HepG2 (cell line): Measurements from ENCODE around the gene SERPINA3. TPM values are rescaled to one million over a fixed set of nuclear protein-coding genes. Genes with fewer than 3 reads are reported as not detected.
A peak's percentile ranks its signal among the peaks of the same experiment; 100 is the strongest.

ENCODE experiments used
- CENPT ChIP-seq: sonication (generic); formaldehyde crosslinking; IDR thresholded peaks from 2 replicates; pipeline ENCODE4 v1.8.0; 2022; ENCODE audit warnings: low read depth, mild to moderate bottlenecking, moderate library complexity, missing genetic modification reagents
- DNMT3B ChIP-seq: conservative IDR thresholded peaks from 2 replicates; pipeline ENCODE4 v1.6.1; 2016; ENCODE audit warnings: missing biosample characterization, control low read depth
- E2F5 ChIP-seq: sonication (generic); formaldehyde crosslinking; conservative IDR thresholded peaks from 2 replicates; pipeline ENCODE4 v1.4.0; 2020; ENCODE audit warnings: missing genetic modification reagents
- HIVEP1 ChIP-seq: sonication (generic); formaldehyde crosslinking; IDR thresholded peaks from 2 replicates; pipeline ENCODE4 v1.4.0; 2020; ENCODE audit warnings: mild to moderate bottlenecking, missing genetic modification reagents
- HOXA3 ChIP-seq: sonication (generic); formaldehyde crosslinking; IDR thresholded peaks from 2 replicates; pipeline ENCODE4 v1.5.0; 2020; ENCODE audit warnings: missing genetic modification reagents
- KMT2A ChIP-seq: sonication (generic); formaldehyde crosslinking; IDR thresholded peaks from 2 replicates; pipeline ENCODE4 v1.4.0; 2020; ENCODE audit warnings: missing genetic modification reagents
- MYPOP ChIP-seq: sonication (generic); formaldehyde crosslinking; IDR thresholded peaks from 2 replicates; pipeline ENCODE4 v1.8.1; 2023; ENCODE audit warnings: mild to moderate bottlenecking, moderate library complexity, missing genetic modification reagents
- NAIF1 ChIP-seq: sonication (generic); formaldehyde crosslinking; IDR thresholded peaks from 2 replicates; pipeline ENCODE4 v1.5.0; 2020; ENCODE audit warnings: mild to moderate bottlenecking, missing genetic modification reagents, borderline replicate concordance
- NCOA2 ChIP-seq: sonication (generic); formaldehyde crosslinking; IDR thresholded peaks from 2 replicates; pipeline ENCODE4 v1.8.0; 2022; ENCODE audit warnings: inconsistent platforms
- NFYC ChIP-seq: IDR thresholded peaks from 2 replicates; pipeline ENCODE4 v1.6.1; 2016; ENCODE audit warnings: missing genetic modification reagents, missing compliant biosample characterization
- PRDM15 ChIP-seq: sonication (generic); formaldehyde crosslinking; IDR thresholded peaks from 2 replicates; pipeline ENCODE4 v1.4.0; 2020; ENCODE audit warnings: missing genetic modification reagents
- REST ChIP-seq, 2 experiments: IDR thresholded peaks; 2 replicates each; pipeline ENCODE4 v1.6.1; 2011 to 2012; ENCODE audit warnings: low read length in 2 of 2, borderline replicate concordance in 1 of 2, low read depth in 1 of 2, mild to moderate bottlenecking in 1 of 2, moderate library complexity in 1 of 2
- SNAI1 ChIP-seq: sonication (generic); formaldehyde crosslinking; IDR thresholded peaks from 2 replicates; pipeline ENCODE4 v1.5.0; 2020; ENCODE audit warnings: mild to moderate bottlenecking, missing genetic modification reagents, borderline replicate concordance
- XRCC5 ChIP-seq: fragments of 200-400 bp; formaldehyde crosslinking; optimal IDR thresholded peaks from 2 replicates; pipeline ENCODE3; 2017; ENCODE audit warnings: mild to moderate bottlenecking, low read length
- ZBTB43 ChIP-seq: sonication (generic); formaldehyde crosslinking; conservative IDR thresholded peaks from 2 replicates; pipeline ENCODE4 v1.4.0; 2020; ENCODE audit warnings: missing genetic modification reagents
- ZNF101 ChIP-seq: sonication (generic); formaldehyde crosslinking; IDR thresholded peaks from 2 replicates; pipeline ENCODE4 v1.4.0; 2020; ENCODE audit warnings: mild to moderate bottlenecking, low read depth, missing genetic modification reagents, borderline replicate concordance
- ZNF143 ChIP-seq: sonication (generic); formaldehyde crosslinking; IDR thresholded peaks from 2 replicates; pipeline ENCODE4 v1.4.0; 2020; ENCODE audit warnings: missing genetic modification reagents
- ZNF367 ChIP-seq: sonication (generic); formaldehyde crosslinking; IDR thresholded peaks from 2 replicates; pipeline ENCODE4 v1.4.0; 2020; ENCODE audit warnings: missing genetic modification reagents, borderline replicate concordance
- ZNF660 ChIP-seq: sonication (generic); formaldehyde crosslinking; IDR thresholded peaks from 2 replicates; pipeline ENCODE4 v1.5.1; 2020; ENCODE audit warnings: mild to moderate bottlenecking, low read depth, missing genetic modification reagents, borderline replicate concordance
- ZNF768 ChIP-seq: sonication (generic); formaldehyde crosslinking; IDR thresholded peaks from 2 replicates; pipeline ENCODE4 v1.4.0; 2020; ENCODE audit warnings: missing genetic modification reagents
- ZNF792 ChIP-seq: IDR thresholded peaks from 2 replicates; pipeline ENCODE4 v1.6.1; 2016
- ZSCAN25 ChIP-seq: sonication (generic); formaldehyde crosslinking; IDR thresholded peaks from 2 replicates; pipeline ENCODE4 v1.8.0; 2022; ENCODE audit warnings: mild to moderate bottlenecking, missing genetic modification reagents
- polyA plus RNA-seq, 8 experiments: library from polyadenylated mRNA; depleted of rRNA in 3 of 8; stranded (reverse) in 7 of 8; unstranded in 1 of 8; fragments of >200 nt; fragmentation: Illumina TruSeq in 4 of 8; extraction: Trizol in 4 of 8; gene quantifications; 2 replicates each; pipeline versions ENCODE4 v1.2.1 to v1.2.3, GENCODE V29; 2011 to 2016; ENCODE audit warnings: low read depth in 4 of 8, missing spikeins in 1 of 8, mixed read lengths in 1 of 8; ENCODE audit not compliant: insufficient read depth in 1 of 8
- total RNA-seq, 5 experiments: library from RNA; depleted of rRNA; stranded (reverse); fragments of >200 nt; fragmentation: Illumina TruSeq; extraction: Trizol; gene quantifications; 2 replicates each; pipeline ENCODE4 v1.2.3, GENCODE V29; 2016; ENCODE audit warnings: low read depth in 1 of 5

SERPINA3 gene
- total and polyA plus RNA-seq, 2 of the 13 experiments (the other 11 are each of a cell fraction or from before 2014, with no cell fraction given): 825 to 2,200 TPM

- TF ChIP-seq ZBTB43 (no peak), E2F5 (CRISPR knock-in tag) (no peak), NAIF1 (CRISPR knock-in tag) (no peak), NFYC (CRISPR knock-in tag) (no peak), SNAI1 (CRISPR knock-in tag) (no peak), HIVEP1 (CRISPR knock-in tag) (no peak), MYPOP (CRISPR knock-in tag) (0 out of 2 replicates have a peak, but pooled peaks have one; percentile 19), ZNF792 (no peak), NCOA2 (no peak), ZNF660 (CRISPR knock-in tag) (no peak), HOXA3 (no peak), DNMT3B (CRISPR knock-in tag) (no peak), CENPT (CRISPR knock-in tag) (no peak), XRCC5 (no peak), ZNF367 (CRISPR knock-in tag) (no peak), PRDM15 (CRISPR knock-in tag) (no peak), ZNF101 (CRISPR knock-in tag) (no peak), KMT2A (CRISPR knock-in tag) (no peak), ZNF768 (no peak), REST (IDR thresholded peaks at IDR 0.05; ENCODE audit: borderline replicate concordance in 1 of 2, low read depth in 1 of 2, low read length in 2 of 2) (no peak), ZSCAN25 (CRISPR knock-in tag) (no peak), ZNF143 (CRISPR knock-in tag) (no peak)
Measured at GRCh38 chr14:94582851-94583250, 29.3 kb upstream of the SERPINA3 start (continued).
